Hepatocyte (in vitro differentiated cells): Measurements from ENCODE around the gene EIF3B. TPM values are rescaled to one million over a fixed set of nuclear protein-coding genes. Genes with fewer than 3 reads are reported as not detected.
"Not testable (repeated sequence)": the region's sequence is repeated elsewhere in the genome, so short reads cannot be mapped to it uniquely, and the experiment has no call there.

Experiments used
- DNase-seq: peaks from one replicate; pipeline ENCODE4 v3.0.0-alpha.2; 2016; ENCODE audit warnings: low spot score
- H2AFZ ChIP-seq: fragments of 200-600 bp; sonication (generic); 2 replicates; pipeline ENCODE4 v1.6.0; 2016; ENCODE audit warnings: antibody characterized with exemption, mild to moderate bottlenecking
- H3K27ac ChIP-seq: fragments of 200-600 bp; sonication (generic); 2 replicates; pipeline ENCODE4 v1.5.1; 2016; ENCODE audit warnings: mild to moderate bottlenecking
- H3K27me3 ChIP-seq: fragments of 200-600 bp; sonication (generic); 2 replicates; pipeline ENCODE4 v1.6.1; 2016
- H3K36me3 ChIP-seq: fragments of 200-600 bp; sonication (generic); replicated peaks from 2 replicates; pipeline ENCODE4 v1.5.1; 2016; ENCODE audit warnings: low read depth; ENCODE audit not compliant: insufficient read depth
- H3K4me1 ChIP-seq: fragments of 200-600 bp; sonication (generic); 2 replicates; pipeline ENCODE4 v1.5.1; 2016; ENCODE audit warnings: mild to moderate bottlenecking, moderate library complexity; ENCODE audit not compliant: insufficient read depth
- H3K4me2 ChIP-seq: fragments of 200-600 bp; sonication (generic); 2 replicates; pipeline ENCODE4 v1.6.0; 2016
- H3K4me3 ChIP-seq: fragments of 200-600 bp; sonication (generic); 2 replicates; pipeline ENCODE4 v1.5.1; 2016; ENCODE audit warnings: mild to moderate bottlenecking
- H3K79me2 ChIP-seq: fragments of 200-600 bp; sonication (generic); 2 replicates; pipeline ENCODE4 v1.6.0; 2017; ENCODE audit warnings: mild to moderate bottlenecking
- H3K9me2 ChIP-seq: fragments of 200-600 bp; sonication (generic); replicated peaks from 2 replicates; pipeline ENCODE4 v1.6.0; 2017; ENCODE audit warnings: mild to moderate bottlenecking; ENCODE audit not compliant: insufficient read depth
- H3K9me3 ChIP-seq: fragments of 200-600 bp; sonication (generic); 2 replicates; pipeline ENCODE4 v1.5.1; 2016; ENCODE audit warnings: low read depth, mild to moderate bottlenecking
- H4K20me1 ChIP-seq: fragments of 200-600 bp; sonication (generic); 2 replicates; pipeline ENCODE4 v1.6.0; 2016; ENCODE audit warnings: mild to moderate bottlenecking; ENCODE audit not compliant: insufficient read depth, poor library complexity, severe bottlenecking
- EZH2 ChIP-seq: fragments of 200-600 bp; sonication (generic); IDR thresholded peaks from 2 replicates; pipeline ENCODE4 v1.6.1; 2016; ENCODE audit warnings: antibody characterized with exemption, mild to moderate bottlenecking, borderline replicate concordance
- EZH2phosphoT487 ChIP-seq: fragments of 200-600 bp; sonication (generic); IDR thresholded peaks from one replicate; pipeline ENCODE4 v1.6.1; 2018; ENCODE audit warnings: antibody characterized with exemption, mild to moderate bottlenecking, low read depth, moderate library complexity; ENCODE audit not compliant: unreplicated experiment, severe bottlenecking
- WGBS: methylation state at CpG from one replicate; pipeline ENCODE4 v1.1.6; 2016; ENCODE audit warnings: low lambda C conversion rate; ENCODE audit errors: missing lambda C conversion rate; 5-methylcytosine and 5-hydroxymethylcytosine counted together
- polyA plus RNA-seq: library from polyadenylated mRNA; unstranded; fragments of >200 nt; fragmentation: Nextera tagmentation; extraction: Ambion mirVana; gene quantifications from 2 replicates; pipeline ENCODE4 v1.2.1, GENCODE V29; 2016
- total RNA-seq: library from RNA; depleted of rRNA; stranded (reverse); fragments of >200 nt; gene quantifications from 2 replicates; pipeline ENCODE4 v1.2.3, GENCODE V29; 2014
- TF ChIP-seq, protein P1 (sequence below): fragments of 200-600 bp; sonication (generic); IDR thresholded peaks from 2 replicates; pipeline ENCODE4 v1.5.1; 2016; ENCODE audit warnings: antibody characterized with exemption, mild to moderate bottlenecking; ENCODE audit not compliant: poor library complexity

The EIF3B gene
- total and polyA plus RNA-seq, 2 experiments from 2014 or later, result 122 to 145 TPM

DNA sequence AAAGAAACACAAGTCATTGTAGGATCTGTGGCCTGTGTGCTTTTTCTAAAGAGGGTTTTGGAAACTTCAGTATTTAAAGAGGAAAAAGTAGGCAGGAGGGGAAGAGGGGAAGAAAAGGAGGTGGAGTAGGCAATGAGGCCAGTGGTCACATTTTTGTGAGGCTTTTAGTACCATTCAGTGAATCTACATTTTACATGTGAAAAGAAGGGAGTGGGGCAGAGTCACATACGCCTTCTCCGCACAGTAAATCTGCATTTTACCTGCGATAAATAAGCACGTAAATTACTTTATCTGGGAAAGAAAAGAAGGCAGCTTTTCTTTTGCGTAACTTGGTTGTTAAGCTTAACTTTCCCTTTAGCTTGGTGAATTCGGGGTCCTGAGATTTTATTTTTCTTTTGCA is 62.0 kb downstream of the EIF3B start:
- H2AFZ ChIP-seq, result no peak overlapping the region
- no peaks in the 10 kb centered on the region for H3K27me3 ChIP-seq
- no peak overlapping the region for H3K27ac ChIP-seq
- no peak overlapping the region for H3K4me3 ChIP-seq
- no peaks in the 10 kb centered on the region for H3K9me2 ChIP-seq
- 88% methylated on average over 6 of the region's 6 CpGs for WGBS
- DNase-seq, result no peak
- H3K4me2 ChIP-seq, result no peak overlapping the region
- H3K4me1 ChIP-seq, result peaks cover 15% of the 10 kb centered on the region
- peaks cover 61% of the 10 kb centered on the region for H3K79me2 ChIP-seq
- peaks cover 3% of the 10 kb centered on the region for H4K20me1 ChIP-seq
- TF ChIP-seq EZH2, result no peak
- no peak for TF ChIP-seq EZH2phosphoT487
- TF ChIP-seq, protein P1, sequence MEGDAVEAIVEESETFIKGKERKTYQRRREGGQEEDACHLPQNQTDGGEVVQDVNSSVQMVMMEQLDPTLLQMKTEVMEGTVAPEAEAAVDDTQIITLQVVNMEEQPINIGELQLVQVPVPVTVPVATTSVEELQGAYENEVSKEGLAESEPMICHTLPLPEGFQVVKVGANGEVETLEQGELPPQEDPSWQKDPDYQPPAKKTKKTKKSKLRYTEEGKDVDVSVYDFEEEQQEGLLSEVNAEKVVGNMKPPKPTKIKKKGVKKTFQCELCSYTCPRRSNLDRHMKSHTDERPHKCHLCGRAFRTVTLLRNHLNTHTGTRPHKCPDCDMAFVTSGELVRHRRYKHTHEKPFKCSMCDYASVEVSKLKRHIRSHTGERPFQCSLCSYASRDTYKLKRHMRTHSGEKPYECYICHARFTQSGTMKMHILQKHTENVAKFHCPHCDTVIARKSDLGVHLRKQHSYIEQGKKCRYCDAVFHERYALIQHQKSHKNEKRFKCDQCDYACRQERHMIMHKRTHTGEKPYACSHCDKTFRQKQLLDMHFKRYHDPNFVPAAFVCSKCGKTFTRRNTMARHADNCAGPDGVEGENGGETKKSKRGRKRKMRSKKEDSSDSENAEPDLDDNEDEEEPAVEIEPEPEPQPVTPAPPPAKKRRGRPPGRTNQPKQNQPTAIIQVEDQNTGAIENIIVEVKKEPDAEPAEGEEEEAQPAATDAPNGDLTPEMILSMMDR, result no peak
- H3K36me3 ChIP-seq, result no peaks in the 10 kb centered on the region
- H3K9me3 ChIP-seq, result no peaks in the 10 kb centered on the region

DNA sequence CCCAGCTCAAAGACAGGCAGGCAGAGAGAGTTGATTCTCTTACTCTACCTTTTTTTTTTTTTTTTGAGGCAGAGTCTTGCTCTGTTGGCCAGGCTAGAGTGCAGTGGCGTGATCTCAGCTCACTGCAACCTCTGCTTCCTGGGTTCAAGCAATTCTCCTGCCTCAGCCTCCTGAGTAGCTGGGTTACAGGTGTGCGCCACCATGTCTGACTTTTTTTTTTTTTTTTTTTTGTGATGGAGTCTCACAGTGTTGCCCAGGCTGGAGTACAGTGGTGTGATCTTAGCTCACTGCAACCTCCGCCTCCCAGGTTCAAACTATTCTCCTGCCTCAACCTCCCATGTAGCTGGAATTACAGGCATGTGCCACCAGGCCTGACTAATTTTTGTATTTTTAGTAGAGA is 62.6 kb downstream of the EIF3B start:
- H3K9me3 ChIP-seq, H3K9me2 ChIP-seq, H3K27me3 ChIP-seq, H4K20me1 ChIP-seq, H3K4me3 ChIP-seq, H2AFZ ChIP-seq, H3K36me3 ChIP-seq, H3K27ac ChIP-seq, DNase-seq, H3K4me2 ChIP-seq: not testable (repeated sequence)
- H3K4me1 ChIP-seq, result peaks cover 12% of the 10 kb centered on the region
- H3K79me2 ChIP-seq, result peaks cover 61% of the 10 kb centered on the region
- 97% methylated on average over 3 of the region's 3 CpGs for WGBS

DNA sequence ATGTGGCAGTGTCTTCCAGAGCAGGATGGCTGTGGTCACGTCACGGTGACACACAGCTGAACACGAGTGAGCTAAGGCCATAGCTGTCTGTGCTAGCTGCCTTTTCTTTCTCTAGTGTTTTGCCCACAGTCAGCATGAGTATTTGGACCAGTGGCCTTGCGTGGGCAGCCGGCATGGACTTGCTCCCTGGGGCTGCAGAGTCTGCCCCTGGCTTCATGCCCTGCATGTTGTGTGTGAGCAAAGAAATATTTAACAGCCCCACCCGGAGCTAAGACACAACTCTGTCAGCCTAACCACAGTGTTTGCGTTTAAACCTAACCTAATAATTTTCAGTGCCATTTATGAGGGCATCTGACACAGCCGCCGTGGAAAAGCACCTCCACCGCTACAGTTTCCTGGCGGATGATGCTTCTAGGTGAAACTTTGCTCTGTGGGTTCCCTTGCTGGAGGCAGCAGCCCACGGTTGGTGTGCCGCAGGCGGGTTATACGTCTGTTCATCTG is 63.4 kb downstream of the EIF3B start:
- Histone ChIP-seq H2AFZ (no peak overlapping the region), H3K4me1 (peaks cover 5% of the 10 kb centered on the region), H3K9me2 (no peaks in the 10 kb centered on the region), H3K4me2 (no peak overlapping the region), H3K4me3 (no peak overlapping the region), H3K27me3 (no peaks in the 10 kb centered on the region), H3K36me3 (no peaks in the 10 kb centered on the region), H3K79me2 (peaks cover 61% of the 10 kb centered on the region), H3K9me3 (no peaks in the 10 kb centered on the region), H3K27ac (no peak overlapping the region), H4K20me1 (peaks cover 3% of the 10 kb centered on the region)
- TF ChIP-seq EZH2 (no peak), EZH2phosphoT487 (no peak)
- TF ChIP-seq, protein P1, result no peak
- no peak for DNase-seq
- 89% methylated on average over 15 of the region's 15 CpGs for WGBS

DNA sequence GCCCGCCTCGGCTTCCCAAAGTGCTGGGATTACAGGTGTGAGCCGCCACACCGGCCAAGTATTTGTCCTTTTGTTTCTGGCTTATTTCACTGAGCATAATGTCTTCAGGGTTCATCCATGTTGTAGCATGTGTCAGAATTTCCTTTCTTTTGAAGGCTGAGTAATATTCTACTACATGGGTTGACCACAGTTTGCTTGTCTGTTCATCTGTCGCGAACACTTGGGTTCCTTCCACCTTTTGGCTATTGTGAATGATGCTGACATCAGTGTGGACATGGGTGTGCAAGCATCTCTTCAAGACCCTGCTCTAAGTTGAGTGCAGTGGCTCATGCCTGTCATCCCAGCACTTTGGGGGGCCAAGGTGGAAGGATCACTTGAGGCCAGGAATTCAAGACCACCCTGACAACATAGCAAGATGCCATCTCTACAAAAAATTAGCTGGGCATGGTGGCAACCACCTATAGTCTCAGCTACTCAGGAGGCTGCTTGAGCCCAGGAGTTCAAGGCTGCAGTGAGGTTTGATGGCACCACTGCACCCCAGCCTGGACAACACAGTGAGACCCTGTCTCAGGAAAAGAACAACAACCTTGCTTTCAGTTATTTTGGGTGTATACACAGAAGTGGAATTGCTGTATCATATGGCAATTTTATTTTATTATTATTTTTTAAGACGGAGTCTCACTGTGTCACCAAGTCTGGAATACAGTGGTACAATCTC is 65.7 kb downstream of the EIF3B start:
- Histone ChIP-seq H3K9me2 (no peaks in the 10 kb centered on the region), H4K20me1 (peaks cover 3% of the 10 kb centered on the region), H3K4me2 (no peak overlapping the region), H3K4me1 (no peaks in the 10 kb centered on the region), H3K4me3 (no peak overlapping the region), H3K79me2 (peaks cover 40% of the 10 kb centered on the region), H3K27me3 (no peaks in the 10 kb centered on the region), H3K27ac (no peak overlapping the region), H3K36me3 (no peaks in the 10 kb centered on the region), H3K9me3 (no peaks in the 10 kb centered on the region), H2AFZ (no peak overlapping the region)
- no peak for DNase-seq
- TF ChIP-seq EZH2 (no peak), EZH2phosphoT487 (no peak)
- TF ChIP-seq, protein P1, result no peak
- 98% methylated on average over 7 of the region's 7 CpGs for WGBS
